Effector memory CD8-positive, alpha-beta T cell (primary cell): Measurements from ENCODE around the gene CCDC127.
"Not testable (repeated sequence)": the region's sequence is repeated elsewhere in the genome, so short reads cannot be mapped to it uniquely, and the experiment has no call there.

Source experiments
- ATAC-seq: fragments of 150-1000 bp; cut with Tn5 transposase; replicated peaks from 2 replicates; pipeline ENCODE4 v1.10.0; 2021; ENCODE audit warnings: mild to moderate bottlenecking, moderate library complexity
- DNase-seq, 3 experiments: peaks; one replicate each; pipeline ENCODE4 v3.0.0; 2021
- H3K27ac Mint-ChIP-seq, 2 donors: one replicate each; pipeline ENCODE4 v1.8.0; 2022; ENCODE audit warnings: mild to moderate bottlenecking in 2 of 2, mixed read lengths in 2 of 2, moderate library complexity in 2 of 2
- H3K27me3 Mint-ChIP-seq, 2 donors: one replicate each; pipeline ENCODE4 v1.8.0; 2022; ENCODE audit warnings: mixed read lengths in 2 of 2
- H3K36me3 Mint-ChIP-seq: one replicate; pipeline ENCODE4 v1.8.0; 2022; ENCODE audit warnings: mild to moderate bottlenecking, moderate library complexity, mixed read lengths; ENCODE audit not compliant: insufficient read depth
- H3K4me1 Mint-ChIP-seq, 2 donors: one replicate each; pipeline ENCODE4 v1.8.0; 2022; ENCODE audit warnings: low read depth in 2 of 2, mixed read lengths in 2 of 2
- H3K4me3 Mint-ChIP-seq, 2 donors: one replicate each; pipeline ENCODE4 v1.8.0; 2022; ENCODE audit warnings: mild to moderate bottlenecking in 2 of 2, mixed read lengths in 2 of 2, moderate library complexity in 2 of 2
- H3K9me3 Mint-ChIP-seq, 2 donors: one replicate each; pipeline ENCODE4 v1.8.0; 2022; ENCODE audit warnings: mixed read lengths in 2 of 2

CCDC127 gene

GRCh38 chr5:250396-250795, 32.4 kb upstream of the CCDC127 start:
- ATAC-seq, result peak; percentile 67
- not testable (repeated sequence) for H3K9me3 Mint-ChIP-seq, H3K4me3 Mint-ChIP-seq, DNase-seq, H3K27me3 Mint-ChIP-seq
- H3K4me1 Mint-ChIP-seq, result peaks cover 9 to 13% of the 10 kb centered on the region in 2 donors
- peaks cover 44% of the 10 kb centered on the region for H3K36me3 Mint-ChIP-seq
- peak overlapping the region; percentile 3 to 62 for H3K27ac Mint-ChIP-seq

GRCh38 chr5:245717-246116, 27.8 kb upstream of the CCDC127 start:
- not testable (repeated sequence) for DNase-seq, H3K4me3 Mint-ChIP-seq, H3K4me1 Mint-ChIP-seq, ATAC-seq, H3K9me3 Mint-ChIP-seq, H3K27ac Mint-ChIP-seq, H3K27me3 Mint-ChIP-seq
- H3K36me3 Mint-ChIP-seq, result peaks cover 50% of the 10 kb centered on the region

GRCh38 chr5:243683-244367, 25.9 kb upstream of the CCDC127 start:
- ATAC-seq, H3K4me3 Mint-ChIP-seq, H3K27me3 Mint-ChIP-seq, DNase-seq, H3K9me3 Mint-ChIP-seq, H3K4me1 Mint-ChIP-seq: not testable (repeated sequence)
- peaks cover 67% of the 10 kb centered on the region for H3K36me3 Mint-ChIP-seq
- peak overlapping the region; percentile 15 to 78 for H3K27ac Mint-ChIP-seq

GRCh38 chr5:241045-241669, 23.2 kb upstream of the CCDC127 start:
- H3K36me3 Mint-ChIP-seq, result peaks cover 79% of the 10 kb centered on the region
- not testable (repeated sequence) for H3K4me3 Mint-ChIP-seq, H3K27ac Mint-ChIP-seq, ATAC-seq, H3K4me1 Mint-ChIP-seq, H3K27me3 Mint-ChIP-seq, H3K9me3 Mint-ChIP-seq, DNase-seq

GRCh38 chr5:240550-240949, 22.6 kb upstream of the CCDC127 start:
- not testable (repeated sequence) for ATAC-seq, H3K27ac Mint-ChIP-seq, H3K4me1 Mint-ChIP-seq, DNase-seq, H3K4me3 Mint-ChIP-seq, H3K27me3 Mint-ChIP-seq, H3K9me3 Mint-ChIP-seq
- H3K36me3 Mint-ChIP-seq, result peaks cover 80% of the 10 kb centered on the region

- H3K27me3 Mint-ChIP-seq, H3K27ac Mint-ChIP-seq, H3K4me3 Mint-ChIP-seq, H3K4me1 Mint-ChIP-seq, H3K9me3 Mint-ChIP-seq, ATAC-seq, DNase-seq: not testable (repeated sequence)
- H3K36me3 Mint-ChIP-seq, result peaks cover 93% of the 10 kb centered on the region
Measured at GRCh38 chr5:237931-238330, 20.0 kb upstream of the CCDC127 start.

- H3K4me1 Mint-ChIP-seq, H3K9me3 Mint-ChIP-seq, H3K4me3 Mint-ChIP-seq, DNase-seq, H3K27me3 Mint-ChIP-seq, ATAC-seq: not testable (repeated sequence)
- Mint-ChIP-seq H3K27ac (peak overlapping the region in 1 of 2 donors; percentile 41), H3K36me3 (peaks cover 96% of the 10 kb centered on the region)
Measured at GRCh38 chr5:235527-235926, 17.6 kb upstream of the CCDC127 start.

GRCh38 chr5:234450-234849, 16.5 kb upstream of the CCDC127 start:
- no peak overlapping the region for H3K27ac Mint-ChIP-seq
- no peaks in the 10 kb centered on the region for H3K27me3 Mint-ChIP-seq
- peaks cover 94% of the 10 kb centered on the region for H3K36me3 Mint-ChIP-seq
- DNase-seq (no peak), ATAC-seq (no peak)
- H3K4me1 Mint-ChIP-seq, result no peaks in the 10 kb centered on the region
- H3K9me3 Mint-ChIP-seq, result no peaks in the 10 kb centered on the region
- no peak overlapping the region for H3K4me3 Mint-ChIP-seq

GRCh38 chr5:233426-233825, 15.5 kb upstream of the CCDC127 start:
- not testable (repeated sequence) for ATAC-seq, H3K9me3 Mint-ChIP-seq, H3K27me3 Mint-ChIP-seq, H3K27ac Mint-ChIP-seq, H3K4me1 Mint-ChIP-seq, DNase-seq, H3K4me3 Mint-ChIP-seq
- peaks cover 96% of the 10 kb centered on the region for H3K36me3 Mint-ChIP-seq

GRCh38 chr5:231661-232060, 13.7 kb upstream of the CCDC127 start:
- Mint-ChIP-seq H3K36me3 (peaks cover 97% of the 10 kb centered on the region), H3K27me3 (no peaks in the 10 kb centered on the region), H3K4me1 (peaks cover 2 to 6% of the 10 kb centered on the region in 2 donors), H3K9me3 (no peaks in the 10 kb centered on the region), H3K27ac (peak overlapping the region in 1 of 2 donors; percentile 63), H3K4me3 (no peak overlapping the region)
- ATAC-seq (no peak), DNase-seq (no peak)

- H3K27ac Mint-ChIP-seq, result peak overlapping the region in 1 of 2 donors; percentile 63
- H3K4me1 Mint-ChIP-seq, result peaks cover 2 to 6% of the 10 kb centered on the region in 2 donors
- no peak overlapping the region for H3K4me3 Mint-ChIP-seq
- no peaks in the 10 kb centered on the region for H3K27me3 Mint-ChIP-seq
- DNase-seq (no peak), ATAC-seq (no peak)
- peaks cover 98% of the 10 kb centered on the region for H3K36me3 Mint-ChIP-seq
- no peaks in the 10 kb centered on the region for H3K9me3 Mint-ChIP-seq
Measured at GRCh38 chr5:230711-231110, 12.8 kb upstream of the CCDC127 start.

GRCh38 chr5:228886-229285, 10.9 kb upstream of the CCDC127 start:
- DNase-seq, result no peak
- Mint-ChIP-seq H3K4me1 (peaks cover 2 to 6% of the 10 kb centered on the region in 2 donors), H3K4me3 (no peak overlapping the region), H3K36me3 (peaks cover 97% of the 10 kb centered on the region), H3K27me3 (no peaks in the 10 kb centered on the region), H3K9me3 (no peaks in the 10 kb centered on the region), H3K27ac (no peak overlapping the region)
- ATAC-seq, result no peak

GRCh38 chr5:227375-227774, 9.4 kb upstream of the CCDC127 start:
- H3K4me3 Mint-ChIP-seq, DNase-seq, ATAC-seq, H3K27me3 Mint-ChIP-seq, H3K9me3 Mint-ChIP-seq: not testable (repeated sequence)
- H3K36me3 Mint-ChIP-seq, result peaks cover 81% of the 10 kb centered on the region
- peak overlapping the region in 1 of 2 donors; percentile 66 for H3K27ac Mint-ChIP-seq
- peaks cover 12 to 18% of the 10 kb centered on the region in 2 donors for H3K4me1 Mint-ChIP-seq

GRCh38 chr5:225334-225733, 7.4 kb upstream of the CCDC127 start:
- H3K4me1 Mint-ChIP-seq, result peaks cover 21 to 34% of the 10 kb centered on the region in 2 donors
- H3K36me3 Mint-ChIP-seq, result peaks cover 63% of the 10 kb centered on the region
- H3K27me3 Mint-ChIP-seq, result no peaks in the 10 kb centered on the region
- H3K4me3 Mint-ChIP-seq, result no peak overlapping the region
- ATAC-seq (no peak), DNase-seq (no peak)
- no peaks in the 10 kb centered on the region for H3K9me3 Mint-ChIP-seq
- H3K27ac Mint-ChIP-seq, result peak overlapping the region in 1 of 2 donors; percentile 75
